Thyroid gland (tissue), 4 donors: ENCODE results near the gene DOCK2.
A peak's percentile ranks its signal among the peaks of the same experiment; 100 is the strongest.

Experiments used
- POLR2A ChIP-seq, 2 donors: fragments of 450-650 bp; IDR thresholded peaks; one replicate each; pipeline ENCODE4 v1.6.1; 2017; ENCODE audit warnings: antibody characterized with exemption in 2 of 2, mild to moderate bottlenecking in 2 of 2, moderate library complexity in 1 of 2
- TF ChIP-seq, protein P1 (sequence below), 6 experiments: fragments of 200-600 bp in 3 of 6; fragments of 450-650 bp in 3 of 6; sonication (generic) in 3 of 6; IDR thresholded peaks; one replicate each; pipeline ENCODE4 v1.5.1; 2016 to 2019; ENCODE audit warnings: antibody characterized with exemption in 6 of 6, mild to moderate bottlenecking in 2 of 6, inconsistent platforms in 1 of 6, moderate library complexity in 1 of 6

GRCh38 chr5:170100066-170100943 lies 463.2 kb downstream of the DOCK2 start:
- TF ChIP-seq, protein P1, sequence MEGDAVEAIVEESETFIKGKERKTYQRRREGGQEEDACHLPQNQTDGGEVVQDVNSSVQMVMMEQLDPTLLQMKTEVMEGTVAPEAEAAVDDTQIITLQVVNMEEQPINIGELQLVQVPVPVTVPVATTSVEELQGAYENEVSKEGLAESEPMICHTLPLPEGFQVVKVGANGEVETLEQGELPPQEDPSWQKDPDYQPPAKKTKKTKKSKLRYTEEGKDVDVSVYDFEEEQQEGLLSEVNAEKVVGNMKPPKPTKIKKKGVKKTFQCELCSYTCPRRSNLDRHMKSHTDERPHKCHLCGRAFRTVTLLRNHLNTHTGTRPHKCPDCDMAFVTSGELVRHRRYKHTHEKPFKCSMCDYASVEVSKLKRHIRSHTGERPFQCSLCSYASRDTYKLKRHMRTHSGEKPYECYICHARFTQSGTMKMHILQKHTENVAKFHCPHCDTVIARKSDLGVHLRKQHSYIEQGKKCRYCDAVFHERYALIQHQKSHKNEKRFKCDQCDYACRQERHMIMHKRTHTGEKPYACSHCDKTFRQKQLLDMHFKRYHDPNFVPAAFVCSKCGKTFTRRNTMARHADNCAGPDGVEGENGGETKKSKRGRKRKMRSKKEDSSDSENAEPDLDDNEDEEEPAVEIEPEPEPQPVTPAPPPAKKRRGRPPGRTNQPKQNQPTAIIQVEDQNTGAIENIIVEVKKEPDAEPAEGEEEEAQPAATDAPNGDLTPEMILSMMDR (IDR thresholded peaks at IDR 0.05), result peak; percentile 38 to 81 (median 66)
- no peak for TF ChIP-seq POLR2A (IDR thresholded peaks at IDR 0.05)
